Liver (tissue), 2 donors: ENCODE data around the gene SULT6B1.

Source experiments
- CTCF ChIP-seq: fragments of 150-350 bp; IDR thresholded peaks from 2 replicates; pipeline ENCODE4 v1.5.1; 2017; ENCODE audit warnings: improper control_type of control experiment, low read depth, low read length; ENCODE audit not compliant: missing input control
- REST ChIP-seq: IDR thresholded peaks from 2 replicates; pipeline ENCODE4 v1.6.1; 2016; ENCODE audit warnings: antibody characterized with exemption, mild to moderate bottlenecking
- donor health status: healthy.

GRCh38 chr2:37191747-37192146, 3.3 kb upstream of the SULT6B1 start:
- TF ChIP-seq CTCF = no peak
- TF ChIP-seq REST = no peak
